Stromal cell of bone marrow (primary cell): ENCODE data around the gene BDP1.
A peak's percentile ranks its signal among the peaks of the same experiment; 100 is the strongest.
"Not testable (repeated sequence)": the region's sequence is repeated elsewhere in the genome, so short reads cannot be mapped to it uniquely, and the experiment has no call there.

ENCODE experiments used
- DNase-seq: peaks from one replicate; pipeline ENCODE4 v3.0.0-alpha.2; 2012; ENCODE audit warnings: low read depth

Gene BDP1, protein sequence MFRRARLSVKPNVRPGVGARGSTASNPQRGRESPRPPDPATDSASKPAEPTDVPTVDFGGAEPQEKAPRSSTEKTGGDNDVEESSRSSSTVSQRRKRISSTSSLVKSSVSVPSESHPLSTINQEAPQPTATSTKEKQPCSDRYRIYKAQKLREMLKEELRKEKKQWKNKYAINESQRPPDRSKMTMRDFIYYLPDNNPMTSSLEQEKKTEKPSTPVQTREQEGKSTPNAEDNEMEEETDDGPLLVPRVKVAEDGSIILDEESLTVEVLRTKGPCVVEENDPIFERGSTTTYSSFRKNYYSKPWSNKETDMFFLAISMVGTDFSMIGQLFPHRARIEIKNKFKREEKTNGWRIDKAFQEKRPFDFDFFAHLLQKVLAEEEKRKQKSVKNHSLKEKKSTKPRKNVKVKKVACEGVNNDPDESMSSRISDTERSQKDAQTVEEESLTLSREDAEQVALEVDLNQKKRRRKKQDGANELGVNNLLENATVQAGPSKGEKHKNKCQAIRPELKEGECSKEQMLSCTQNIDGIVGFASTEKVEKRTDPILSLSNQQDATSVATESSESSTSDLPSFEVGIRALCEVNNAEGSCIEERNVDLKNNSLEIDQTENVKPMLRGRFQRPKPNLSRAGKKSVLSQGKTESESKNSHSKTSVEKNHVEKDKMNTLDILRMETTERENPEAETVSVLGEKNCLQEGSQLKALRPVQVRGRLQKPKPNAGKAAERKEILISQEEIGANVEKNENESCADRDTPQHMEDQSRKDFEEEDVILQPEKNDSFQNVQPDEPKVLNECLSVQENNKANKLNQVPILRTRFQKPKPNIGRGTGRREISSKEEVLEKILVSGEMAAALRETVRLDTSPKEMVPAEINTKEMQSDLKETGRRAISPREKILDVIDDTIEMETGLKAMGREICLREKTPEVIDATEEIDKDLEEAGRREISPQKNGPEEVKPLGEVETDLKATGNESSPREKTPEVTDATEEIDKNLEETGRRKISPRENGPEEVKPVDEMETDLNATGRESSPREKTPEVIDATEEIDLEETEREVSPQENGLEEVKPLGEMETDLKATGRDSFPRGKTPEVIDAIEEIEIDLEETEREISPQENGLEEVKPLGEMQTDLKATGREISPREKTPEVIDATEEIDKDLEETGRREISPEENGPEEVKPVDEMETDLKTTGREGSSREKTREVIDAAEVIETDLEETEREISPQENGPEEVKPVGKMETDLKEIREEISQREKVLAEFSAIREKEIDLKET (N-terminal part only)

DNA sequence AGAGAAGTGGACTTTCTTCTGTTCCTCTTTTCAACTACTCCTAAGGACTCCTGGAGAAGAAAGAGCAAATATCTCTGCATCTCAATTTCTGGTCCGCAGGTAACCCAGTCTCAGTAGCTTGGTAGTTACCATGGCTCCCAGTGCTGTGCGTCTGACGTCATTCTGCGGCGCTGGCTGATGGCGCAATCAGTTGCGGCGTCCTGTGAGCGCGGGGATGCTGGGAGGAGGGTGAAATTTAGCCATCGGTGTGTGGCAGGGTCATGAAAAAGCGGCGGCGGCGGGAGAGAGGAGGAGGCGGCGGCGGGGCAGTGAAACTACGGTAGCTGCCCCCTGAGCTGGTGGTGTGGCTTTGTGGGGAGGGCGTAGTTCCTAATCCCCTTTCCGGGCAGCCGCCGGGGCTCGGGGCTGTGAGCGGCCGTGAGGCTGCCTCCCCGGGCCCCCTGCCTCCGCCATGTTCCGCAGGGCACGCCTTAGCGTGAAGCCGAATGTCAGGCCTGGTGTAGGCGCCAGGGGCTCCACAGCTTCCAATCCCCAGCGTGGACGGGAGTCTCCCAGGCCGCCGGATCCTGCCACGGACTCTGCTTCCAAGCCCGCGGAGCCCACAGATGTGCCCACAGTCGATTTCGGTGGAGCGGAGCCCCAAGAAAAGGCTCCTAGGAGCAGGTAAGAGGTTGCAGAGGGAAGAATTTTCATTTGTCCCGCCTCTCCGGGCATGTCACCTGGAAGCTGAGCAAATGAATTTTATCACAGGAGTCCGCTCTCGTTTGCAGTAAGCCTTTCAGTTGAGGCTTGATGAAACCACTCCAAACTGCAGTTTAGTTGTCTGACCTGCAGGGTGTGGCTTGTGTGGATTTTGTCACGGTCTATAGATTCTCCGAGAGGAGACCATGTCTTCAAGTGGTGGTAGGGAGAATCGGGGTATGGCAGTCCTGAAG lies at the start of gene BDP1:
Gene BDP1 (plus strand): TSS at position 225 of the 935 bp plus-strand sequence. CDS start 227 bp downstream, at position 452.
- peak; percentile 89 for DNase-seq

DNA sequence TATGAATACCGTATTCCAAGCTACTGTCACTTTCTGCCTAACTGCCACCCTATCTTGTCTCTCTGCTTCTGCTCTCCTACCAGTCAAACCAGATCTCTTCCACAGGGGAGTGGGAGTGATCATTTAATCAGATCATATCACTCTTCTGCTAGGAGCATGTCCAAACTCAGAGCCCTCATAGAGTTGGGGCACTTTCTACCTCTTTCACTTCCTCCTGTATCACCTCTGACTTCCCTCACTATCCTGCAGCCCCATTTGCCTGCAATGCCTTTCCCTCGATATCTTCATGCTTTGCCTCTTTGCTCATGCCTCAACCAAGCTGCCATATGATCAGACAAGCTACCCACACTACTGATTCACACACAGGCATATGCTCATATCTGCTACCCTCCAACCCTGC lies 45.4 kb upstream of the BDP1 start:
- DNase-seq = not testable (repeated sequence)

DNA sequence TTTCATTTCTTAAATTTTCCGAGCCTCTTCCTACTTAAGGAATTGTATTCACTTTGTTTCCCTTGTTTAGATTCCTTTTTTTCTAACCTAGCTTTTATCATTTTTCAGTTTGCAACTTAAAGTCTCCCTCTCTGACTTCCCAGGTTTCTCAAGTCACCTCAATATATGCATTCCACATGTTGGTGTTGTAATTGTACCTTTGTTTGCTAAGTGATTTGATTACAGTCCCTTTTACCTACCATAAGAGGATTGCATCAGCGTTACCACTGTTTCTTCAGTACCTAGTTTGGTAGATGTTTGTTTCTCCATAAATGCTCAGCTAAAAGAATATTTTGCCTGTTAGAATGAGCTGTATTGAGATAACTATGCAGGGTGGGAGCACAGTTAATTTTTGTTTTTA lies 39.8 kb upstream of the BDP1 start:
- DNase-seq = not testable (repeated sequence)

DNA sequence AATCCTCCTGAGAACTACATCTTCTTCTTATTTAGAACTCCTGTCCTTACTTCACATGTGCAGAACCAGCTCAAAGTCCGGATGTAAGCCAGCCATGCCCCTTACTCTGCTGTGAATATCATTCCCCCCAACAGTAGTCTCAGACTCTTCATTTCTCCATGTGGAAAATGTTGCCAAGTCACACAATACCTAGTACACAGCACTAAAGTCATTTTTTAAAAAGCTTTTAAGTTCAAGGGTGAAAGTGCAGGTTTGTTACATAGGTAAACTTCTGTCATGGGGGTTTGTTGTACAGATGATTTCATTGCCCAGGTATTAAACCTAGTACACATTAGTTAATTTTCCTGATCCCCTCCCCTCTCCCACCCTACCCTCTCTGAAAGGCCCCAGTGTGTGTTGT lies 37.4 kb upstream of the BDP1 start:
- not testable (repeated sequence) for DNase-seq

DNA sequence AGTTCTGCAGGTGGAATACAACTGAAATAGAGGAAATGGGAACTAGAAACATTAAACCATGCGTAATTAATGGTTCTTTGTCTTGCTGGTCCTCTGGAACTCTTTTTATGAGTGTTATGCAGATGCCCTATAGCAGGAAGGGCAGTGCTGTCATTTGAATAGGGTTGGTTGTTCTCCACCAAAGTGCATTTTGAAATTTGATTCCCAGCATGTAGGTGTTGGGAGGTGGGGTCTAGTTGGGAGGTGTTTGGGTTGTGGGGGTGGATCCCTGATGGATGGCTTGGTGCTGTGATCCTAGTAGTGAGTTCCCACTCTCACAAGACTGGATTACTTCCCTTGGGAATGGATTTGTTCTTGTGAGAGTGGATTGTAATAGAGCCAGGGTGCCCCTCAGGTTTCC lies 34.2 kb upstream of the BDP1 start:
- DNase-seq = not testable (repeated sequence)

DNA sequence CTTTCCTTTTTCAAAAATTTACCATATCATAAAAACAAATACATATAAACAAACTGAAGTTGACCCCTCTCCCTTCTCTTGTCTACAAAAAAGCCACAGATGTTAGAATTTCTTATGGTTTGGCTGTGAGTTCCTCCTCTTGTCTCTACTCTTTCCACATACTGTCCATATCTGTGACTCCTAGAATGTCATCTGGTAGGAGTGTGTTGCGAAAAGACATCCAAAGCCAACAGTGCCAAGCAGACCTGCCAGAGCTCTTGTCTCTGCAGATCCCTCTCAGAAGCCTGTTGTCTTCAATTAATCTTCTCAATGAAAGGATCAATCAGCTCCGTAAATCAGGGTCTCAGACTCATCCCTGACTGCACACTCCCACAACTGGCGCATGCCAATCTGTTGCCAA lies 31.6 kb upstream of the BDP1 start:
- not testable (repeated sequence) for DNase-seq

DNA sequence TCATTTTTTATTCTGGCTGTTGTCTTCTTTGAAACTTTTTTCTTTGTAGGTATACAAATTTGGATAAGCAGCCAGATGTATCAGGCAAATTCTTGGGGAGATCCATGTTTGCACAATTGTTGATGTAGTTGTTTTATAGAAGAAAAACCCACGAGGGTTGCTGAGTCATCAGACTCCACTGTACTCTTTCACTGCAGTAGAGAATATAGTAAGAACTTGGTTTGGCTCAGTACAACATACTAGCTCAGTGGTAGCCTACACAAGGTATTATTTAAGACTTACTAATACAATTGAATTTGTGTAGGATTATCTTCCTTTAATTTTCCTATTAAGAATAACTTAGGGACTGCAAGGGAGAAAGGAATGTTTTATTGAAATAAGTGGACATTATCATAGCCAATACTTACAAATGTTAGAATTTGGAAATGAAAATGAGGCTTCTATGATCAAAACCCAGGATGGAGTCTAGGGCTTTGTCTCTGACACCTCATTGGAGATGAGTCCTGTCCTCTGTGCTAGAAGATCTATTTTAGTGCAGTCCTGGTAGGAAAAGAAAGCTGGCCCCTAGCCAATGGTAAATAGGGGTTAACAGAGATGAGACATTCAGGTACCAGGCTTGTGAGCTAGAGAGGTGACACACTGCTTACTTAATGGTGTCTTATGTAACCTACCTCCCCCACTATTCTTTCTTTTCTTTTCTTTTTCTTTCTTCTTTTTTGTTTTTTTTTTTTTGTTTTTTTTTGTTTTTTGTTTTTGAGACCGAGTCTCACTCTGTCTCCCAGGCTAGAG lies 28.6 kb upstream of the BDP1 start:
- DNase-seq = not testable (repeated sequence)

DNA sequence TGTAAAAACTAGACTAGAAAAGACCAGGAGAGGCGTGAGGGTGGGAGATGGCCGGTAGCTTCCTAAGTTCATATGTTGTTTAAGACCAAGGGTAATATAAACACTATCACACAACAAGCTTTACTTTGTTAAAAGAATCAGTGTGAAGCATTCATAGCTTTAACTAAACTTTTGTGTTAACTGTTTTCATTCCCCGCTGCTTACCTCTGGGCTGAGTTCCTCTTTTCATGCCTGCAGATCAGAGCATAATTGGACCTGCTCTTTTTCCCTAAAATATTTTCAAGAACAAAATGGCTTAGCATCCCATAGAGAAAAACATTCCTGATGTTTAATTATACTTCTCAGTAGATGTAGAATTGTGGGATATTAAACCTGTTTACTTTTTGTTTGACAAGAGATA lies 23.0 kb upstream of the BDP1 start:
- DNase-seq = not testable (repeated sequence)

DNA sequence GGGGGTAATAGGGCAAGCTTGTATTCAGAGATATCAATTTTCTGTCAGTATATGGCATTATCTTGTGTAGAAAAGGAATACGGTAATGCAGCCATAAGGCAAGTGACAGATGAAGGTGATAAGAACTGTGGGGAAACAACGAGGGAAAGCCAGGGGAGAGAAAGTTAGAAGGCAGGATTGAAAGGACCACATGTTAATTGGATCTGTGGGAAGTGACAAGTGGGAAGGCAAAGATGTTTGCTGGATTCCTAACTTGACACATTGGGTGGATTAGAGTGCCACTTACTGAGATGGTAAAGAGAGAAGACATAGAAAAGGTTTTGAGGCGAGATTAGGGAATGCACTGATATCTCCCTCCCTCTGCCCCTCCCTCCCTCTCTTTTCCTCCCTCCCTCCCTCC lies 20.6 kb upstream of the BDP1 start:
- not testable (repeated sequence) for DNase-seq

DNA sequence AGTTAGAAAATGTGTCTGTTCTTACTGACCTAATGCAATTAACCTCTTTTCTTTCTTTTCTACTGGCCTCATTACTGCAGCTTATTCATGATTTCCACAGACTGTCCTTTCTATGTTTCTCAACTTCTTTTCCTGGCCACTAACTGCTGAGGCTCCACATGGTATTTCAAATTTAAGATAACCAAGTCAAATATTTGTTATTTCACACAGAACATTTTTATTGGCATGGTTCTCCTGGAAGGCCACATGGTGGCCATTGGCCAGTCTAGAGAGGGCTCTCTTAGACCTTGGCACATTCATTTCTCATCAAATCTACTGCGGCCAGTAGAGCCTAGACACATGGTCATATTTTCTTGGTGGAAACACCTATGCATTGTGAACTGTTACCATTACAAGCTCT lies 13.9 kb upstream of the BDP1 start:
- not testable (repeated sequence) for DNase-seq

DNA sequence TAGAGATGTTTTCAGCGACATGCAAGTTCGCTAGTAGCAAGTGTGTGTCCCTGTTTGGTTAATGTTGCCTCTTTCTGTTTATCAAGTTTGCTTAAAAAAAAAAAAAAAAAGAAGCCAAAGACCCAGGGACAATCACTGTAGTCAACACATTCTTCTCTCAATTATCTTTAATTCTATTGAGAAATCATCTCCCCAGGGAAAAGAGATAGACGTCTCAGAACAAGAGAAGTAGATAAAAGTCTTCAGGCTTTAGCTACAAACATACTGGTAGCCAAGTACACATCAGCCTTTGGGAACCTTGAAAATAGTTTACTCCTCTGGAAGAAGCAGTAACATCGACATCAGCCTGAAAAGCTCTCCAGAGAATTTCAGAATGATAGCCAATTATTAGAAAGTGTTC lies 11.6 kb upstream of the BDP1 start:
- not testable (repeated sequence) for DNase-seq

DNA sequence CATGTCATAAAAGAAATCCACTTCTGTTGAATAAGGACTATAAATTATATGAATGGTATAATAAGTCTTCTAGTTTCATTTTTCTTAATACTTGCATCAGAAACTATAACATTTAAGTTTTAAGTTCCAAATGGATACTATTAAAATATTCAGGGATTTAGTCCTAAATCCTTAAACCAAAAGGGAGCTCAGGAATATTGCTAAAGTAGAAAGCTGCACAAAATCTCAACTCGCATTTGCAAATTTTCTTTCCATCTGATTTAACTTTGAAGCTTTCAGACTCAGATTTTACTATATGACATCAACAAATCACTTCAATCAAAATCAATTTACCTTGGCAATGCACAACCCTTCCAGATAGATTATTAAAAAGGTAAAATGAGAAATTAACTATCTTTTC lies 10.4 kb upstream of the BDP1 start:
- DNase-seq = not testable (repeated sequence)

DNA sequence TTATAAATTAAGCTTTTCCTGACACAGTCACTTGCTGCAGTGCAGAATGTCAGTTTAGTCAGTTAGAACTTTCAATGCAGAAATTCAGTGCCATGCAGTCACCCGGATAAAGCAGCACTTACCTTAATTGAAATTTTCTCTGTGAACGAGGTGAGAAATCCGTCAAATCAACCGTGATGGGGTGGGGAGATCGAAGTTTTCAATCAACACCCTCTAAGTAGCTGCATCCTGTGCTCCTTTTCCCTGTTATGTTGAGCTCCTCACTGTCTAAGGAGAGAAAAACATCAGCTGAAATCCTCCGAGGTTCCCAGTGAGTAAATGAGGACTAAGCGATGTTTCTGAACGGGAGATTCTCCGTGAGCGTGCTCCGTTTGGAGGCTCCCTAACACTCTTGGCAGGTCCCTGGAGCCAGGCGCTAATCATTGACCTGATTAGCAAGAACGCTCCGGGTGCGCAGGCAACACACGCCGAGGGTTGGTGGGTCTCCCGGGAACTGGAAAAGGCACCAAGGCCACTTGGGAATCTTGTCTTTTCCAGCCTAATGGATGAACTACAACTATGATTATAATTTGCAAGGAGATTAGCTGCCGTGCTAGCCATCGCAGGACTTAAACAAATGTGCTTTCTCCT lies 9.8 kb upstream of the BDP1 start:
- not testable (repeated sequence) for DNase-seq

DNA sequence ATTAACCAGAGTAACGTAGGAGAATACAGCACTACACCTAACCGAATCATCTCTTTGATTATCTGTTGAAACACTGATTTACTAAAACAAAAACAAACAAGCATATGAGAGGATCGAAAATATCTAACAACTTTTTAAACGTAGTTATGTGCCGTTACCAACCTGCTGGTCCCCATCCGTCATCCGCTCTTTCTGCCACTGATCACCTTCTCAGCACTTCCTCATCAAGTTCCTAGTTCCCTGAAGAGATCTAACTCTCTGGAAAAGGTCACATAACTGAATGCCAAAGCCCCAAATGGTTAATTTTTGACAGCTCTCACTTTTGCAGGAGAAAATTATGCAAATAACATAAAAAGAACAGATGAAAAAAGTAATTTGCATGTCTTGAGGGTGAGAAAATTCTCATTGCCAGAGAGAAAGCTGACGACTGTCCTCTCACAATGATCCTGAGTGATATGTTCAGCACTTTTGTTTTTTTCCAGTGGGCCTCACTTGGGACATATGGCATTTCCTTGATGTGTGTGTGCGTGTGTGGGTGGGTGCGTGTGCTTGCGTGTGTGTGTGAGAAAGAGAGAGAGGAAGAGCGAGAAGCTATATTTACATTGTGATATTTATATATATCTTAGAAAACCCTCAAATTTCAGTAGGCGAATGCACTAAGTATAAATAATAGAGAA lies 8.8 kb upstream of the BDP1 start:
- DNase-seq = not testable (repeated sequence)

DNA sequence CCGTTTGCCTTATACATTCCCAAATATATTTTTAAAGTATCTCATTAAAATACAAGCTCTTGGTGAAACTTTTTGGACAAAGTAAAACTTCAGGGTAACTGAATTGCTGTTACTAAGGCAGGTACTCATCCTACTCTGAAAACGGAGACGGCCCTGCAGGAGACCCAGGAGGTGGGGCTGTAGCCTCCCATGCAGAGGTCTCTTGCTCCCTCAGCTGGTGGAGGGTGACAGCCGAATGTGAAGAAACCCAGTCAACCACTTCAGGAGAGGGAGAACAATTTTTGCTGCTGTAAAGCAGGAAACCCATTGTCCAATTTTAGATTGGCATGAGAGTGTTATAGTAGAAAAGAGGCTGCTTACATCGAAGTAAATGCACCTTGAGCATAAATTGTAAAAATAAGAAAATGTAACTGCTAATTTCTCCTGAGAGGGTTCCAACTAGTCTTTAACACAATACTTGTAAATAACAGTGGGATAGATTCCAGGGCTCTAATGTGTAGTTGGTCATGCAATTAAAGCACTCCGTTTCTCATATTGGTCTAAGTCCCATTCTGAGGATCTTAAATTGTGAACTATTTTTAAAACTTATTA lies 8.1 kb upstream of the BDP1 start:
- DNase-seq = not testable (repeated sequence)

DNA sequence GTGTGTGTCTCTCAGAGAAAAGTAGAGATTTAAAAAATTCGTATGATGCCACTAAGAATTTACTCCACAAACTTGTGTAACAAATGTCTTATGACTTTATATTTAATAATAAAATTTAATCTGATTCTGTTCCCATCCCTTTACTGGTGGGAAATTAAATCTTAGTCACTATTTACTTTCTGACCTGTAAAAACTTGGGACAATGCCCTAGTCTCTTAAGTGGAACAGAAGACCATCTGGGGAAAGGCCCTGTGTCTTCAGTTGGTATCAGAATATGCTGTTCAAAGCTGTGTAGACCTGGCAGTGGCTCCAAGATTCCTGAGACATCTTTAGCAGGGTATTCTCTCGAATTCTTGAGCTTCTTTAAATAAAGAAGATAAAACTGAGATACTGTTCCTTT lies 2.6 kb upstream of the BDP1 start:
- no peak for DNase-seq

DNA sequence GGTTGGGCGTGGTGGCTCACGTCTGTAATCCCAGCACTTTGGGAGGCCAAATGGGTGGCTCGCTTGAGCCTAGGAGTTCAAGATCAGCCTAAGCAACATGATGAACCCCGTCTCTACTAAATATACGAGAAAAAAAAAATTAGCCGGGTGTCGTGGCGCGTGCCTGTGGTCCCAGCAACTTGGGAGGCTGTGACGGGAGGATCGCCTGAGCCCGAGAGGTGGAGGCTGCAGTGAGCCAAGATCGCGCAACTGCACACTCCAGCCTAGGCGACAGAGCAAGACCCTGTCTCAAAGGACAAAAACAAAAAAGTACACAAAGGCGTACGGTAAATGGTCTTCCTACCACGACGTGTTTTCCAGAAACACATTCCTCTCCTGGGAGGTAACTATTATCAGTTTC lies 538 bp upstream of the BDP1 start:
- no peak for DNase-seq

DNA sequence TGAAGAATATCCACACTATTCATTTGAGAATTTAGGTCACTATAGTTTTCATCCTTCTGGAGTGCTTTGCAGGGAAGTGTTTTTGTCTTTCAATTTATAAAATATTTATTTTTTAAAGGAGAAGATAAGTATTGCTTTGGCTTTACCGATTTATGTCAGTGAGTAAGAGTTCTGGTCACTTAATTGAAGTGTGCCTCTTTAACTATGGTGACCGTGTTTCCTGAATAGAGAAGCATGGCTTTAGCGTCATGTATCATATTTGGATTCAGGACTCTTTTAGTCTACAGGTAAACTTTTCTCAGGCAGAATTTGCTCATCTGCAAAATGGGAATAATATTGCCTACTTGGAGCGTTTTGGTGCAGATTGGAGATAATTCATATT lies 902 bp downstream of the BDP1 start:
- no peak for DNase-seq

DNA sequence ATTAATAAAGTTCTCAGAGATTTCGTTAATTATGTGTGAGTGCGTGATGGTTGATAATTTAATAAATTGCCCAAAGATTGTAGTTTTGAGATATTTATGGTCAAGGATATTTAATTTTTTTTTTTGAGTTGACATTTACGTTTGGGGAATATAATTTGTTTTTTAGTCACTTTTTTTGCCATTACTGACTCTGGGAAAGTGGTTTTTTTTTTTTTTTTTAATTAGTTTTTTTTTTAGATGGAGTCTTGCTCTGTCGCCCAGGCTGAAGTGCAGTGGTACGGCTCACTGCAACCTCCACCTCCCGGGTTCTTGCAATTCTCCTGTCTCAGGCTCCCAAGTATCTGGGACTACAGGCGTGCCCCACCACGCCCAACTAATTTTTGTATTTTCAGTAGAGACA lies 1.7 kb downstream of the BDP1 start:
- DNase-seq = no peak
